Measurements from ENCODE around the gene SGMS1. TPM values are rescaled to one million over a fixed set of nuclear protein-coding genes. Genes with fewer than 3 reads are reported as not detected.

SGMS1 gene
- total RNA-seq, 4 donors from 2014 or later, result 139 to 198 (median 173) TPM

GRCh38 chr10:50388181-50388580, 235.6 kb downstream of the SGMS1 start:
- Histone ChIP-seq H3K36me3 (no peaks in the 10 kb centered on the region), H3K27ac (no peak overlapping the region), H3K4me1 (peaks cover 40% of the 10 kb centered on the region), H3K27me3 (no peaks in the 10 kb centered on the region), H3K4me3 (no peak overlapping the region), H3K9me3 (no peaks in the 10 kb centered on the region)
- TF ChIP-seq POLR2AphosphoS5 (IDR thresholded peaks at IDR 0.05) (no peak), POLR2A (IDR thresholded peaks at IDR 0.05) (no peak), CTCF (IDR thresholded peaks at IDR 0.05) (no peak), EP300 (IDR thresholded peaks at IDR 0.05) (no peak)
- no peak for DNase-seq (ENCODE audit: low spot score in 2 of 2)
- 96% methylated on average over 2 of the region's 2 CpGs for WGBS

GRCh38 chr10:50387732-50388073, 236.1 kb downstream of the SGMS1 start:
- peaks cover 41% of the 10 kb centered on the region for H3K4me1 ChIP-seq
- H3K27ac ChIP-seq, result no peak overlapping the region
- no peaks in the 10 kb centered on the region for H3K27me3 ChIP-seq
- H3K4me3 ChIP-seq, result no peak overlapping the region
- TF ChIP-seq POLR2AphosphoS5 (IDR thresholded peaks at IDR 0.05), result no peak
- TF ChIP-seq EP300 (IDR thresholded peaks at IDR 0.05), result no peak
- TF ChIP-seq POLR2A (IDR thresholded peaks at IDR 0.05), result no peak
- no peak for TF ChIP-seq CTCF (IDR thresholded peaks at IDR 0.05)
- WGBS, result 75% methylated on average over 2 of the region's 2 CpGs
- no peaks in the 10 kb centered on the region for H3K9me3 ChIP-seq
- no peak for DNase-seq (ENCODE audit: low spot score in 2 of 2)
- no peaks in the 10 kb centered on the region for H3K36me3 ChIP-seq

GRCh38 chr10:50387007-50387731, 236.6 kb downstream of the SGMS1 start:
- Histone ChIP-seq H3K27ac (no peak overlapping the region), H3K9me3 (no peaks in the 10 kb centered on the region), H3K27me3 (no peaks in the 10 kb centered on the region), H3K4me1 (peaks cover 46% of the 10 kb centered on the region), H3K36me3 (no peaks in the 10 kb centered on the region), H3K4me3 (no peak overlapping the region)
- no peak for DNase-seq (ENCODE audit: low spot score in 2 of 2)
- TF ChIP-seq CTCF (IDR thresholded peaks at IDR 0.05) (no peak), POLR2AphosphoS5 (IDR thresholded peaks at IDR 0.05) (no peak), EP300 (IDR thresholded peaks at IDR 0.05) (no peak), POLR2A (IDR thresholded peaks at IDR 0.05) (no peak)
- WGBS, result 93% methylated on average over 7 of the region's 7 CpGs

- H3K9me3 ChIP-seq, result no peaks in the 10 kb centered on the region
- DNase-seq (ENCODE audit: low spot score in 2 of 2), result peak in 1 of 2 donors; percentile 65
- no peaks in the 10 kb centered on the region for H3K36me3 ChIP-seq
- 43% methylated on average over 2 of the region's 2 CpGs for WGBS
- no peaks in the 10 kb centered on the region for H3K27me3 ChIP-seq
- peaks cover 57% of the 10 kb centered on the region for H3K4me1 ChIP-seq
- H3K27ac ChIP-seq, result peak overlapping the region; percentile 43
- TF ChIP-seq CTCF (IDR thresholded peaks at IDR 0.05) (no peak), EP300 (IDR thresholded peaks at IDR 0.05) (no peak), POLR2AphosphoS5 (IDR thresholded peaks at IDR 0.05) (peak in 1 of 3 donors; percentile 43), POLR2A (IDR thresholded peaks at IDR 0.05) (no peak)
- H3K4me3 ChIP-seq, result no peak overlapping the region
These were observed 238.1 kb downstream of the SGMS1 start for GRCh38 chr10:50385624-50386023.

- DNase-seq (ENCODE audit: low spot score in 2 of 2), result no peak
- Histone ChIP-seq H3K27me3 (no peaks in the 10 kb centered on the region), H3K4me3 (no peak overlapping the region), H3K27ac (peak overlapping the region; percentile 38), H3K4me1 (peaks cover 56% of the 10 kb centered on the region), H3K9me3 (no peaks in the 10 kb centered on the region), H3K36me3 (no peaks in the 10 kb centered on the region)
- no peak for TF ChIP-seq POLR2AphosphoS5 (IDR thresholded peaks at IDR 0.05)
- TF ChIP-seq EP300 (IDR thresholded peaks at IDR 0.05), result no peak
- TF ChIP-seq POLR2A (IDR thresholded peaks at IDR 0.05), result no peak
- TF ChIP-seq CTCF (IDR thresholded peaks at IDR 0.05), result no peak
- 79% methylated on average over 2 of the region's 2 CpGs for WGBS
These were observed 238.9 kb downstream of the SGMS1 start for GRCh38 chr10:50384898-50385297.
